Thyroid gland (tissue), 4 donors: ENCODE results near the gene OLFM1.

Experiments used
- CTCF ChIP-seq, 6 experiments: fragments of 200-600 bp in 3 of 6; fragments of 450-650 bp in 3 of 6; sonication (generic) in 3 of 6; IDR thresholded peaks; one replicate each; pipeline ENCODE4 v1.5.1; 2016 to 2019; ENCODE audit warnings: antibody characterized with exemption in 6 of 6, mild to moderate bottlenecking in 2 of 6, inconsistent platforms in 1 of 6, moderate library complexity in 1 of 6
- POLR2A ChIP-seq, 2 donors: fragments of 450-650 bp; IDR thresholded peaks; one replicate each; pipeline ENCODE4 v1.6.1; 2017; ENCODE audit warnings: antibody characterized with exemption in 2 of 2, mild to moderate bottlenecking in 2 of 2, moderate library complexity in 1 of 2

GRCh38 chr9:135160862-135161261 is 73.4 kb downstream of the OLFM1 start:
- TF ChIP-seq POLR2A (IDR thresholded peaks at IDR 0.05) = no peak
- no peak for TF ChIP-seq CTCF (IDR thresholded peaks at IDR 0.05)
